GM12872 (cell line): ENCODE results near the gene SCG3.
A peak's percentile ranks its signal among the peaks of the same experiment; 100 is the strongest.

Experiments
- TF ChIP-seq, protein P1 (sequence below): IDR thresholded peaks from 3 replicates; pipeline ENCODE4 v1.5.1; 2011; ENCODE audit warnings: low read depth, mild to moderate bottlenecking, low read length, moderate library complexity; ENCODE audit not compliant: insufficient read depth

SCG3 gene

DNA sequence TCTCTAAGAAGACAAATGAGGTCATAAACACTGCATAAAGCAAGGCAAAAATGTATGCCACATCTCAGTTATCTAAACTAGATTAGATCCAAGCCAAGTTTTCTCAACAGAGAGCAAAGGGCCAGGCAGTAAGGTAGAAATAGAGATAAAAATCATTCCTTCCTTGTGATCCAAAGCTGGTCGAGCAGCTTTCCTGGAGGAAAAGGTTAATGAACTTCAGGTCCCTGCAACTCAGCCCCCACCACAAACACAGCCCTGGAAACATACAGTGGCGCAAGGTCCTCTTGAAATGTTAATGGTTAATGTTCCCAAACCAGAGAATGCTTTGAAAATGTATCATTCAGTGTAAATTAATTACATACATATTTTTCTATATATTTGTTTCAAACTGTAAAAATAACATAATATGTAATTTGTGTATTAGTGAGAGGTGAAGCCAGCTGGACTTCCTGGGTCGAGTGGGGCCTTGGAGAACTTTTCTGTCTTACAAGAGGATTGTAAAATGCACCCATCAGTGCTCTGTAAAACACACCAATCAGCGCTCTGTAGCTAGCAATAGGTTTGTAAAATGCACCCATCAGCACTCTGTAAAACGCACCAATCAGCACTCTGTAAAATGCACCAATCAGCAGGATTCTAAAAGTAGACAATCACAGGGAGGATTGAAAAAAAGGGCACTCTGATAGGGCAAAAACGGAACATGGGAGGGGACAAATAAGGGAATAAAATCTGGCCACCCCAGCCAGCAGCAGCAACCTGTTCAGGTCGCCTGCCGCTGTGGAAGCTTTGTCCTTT is 39.1 kb downstream of the SCG3 start:
- TF ChIP-seq, protein P1, sequence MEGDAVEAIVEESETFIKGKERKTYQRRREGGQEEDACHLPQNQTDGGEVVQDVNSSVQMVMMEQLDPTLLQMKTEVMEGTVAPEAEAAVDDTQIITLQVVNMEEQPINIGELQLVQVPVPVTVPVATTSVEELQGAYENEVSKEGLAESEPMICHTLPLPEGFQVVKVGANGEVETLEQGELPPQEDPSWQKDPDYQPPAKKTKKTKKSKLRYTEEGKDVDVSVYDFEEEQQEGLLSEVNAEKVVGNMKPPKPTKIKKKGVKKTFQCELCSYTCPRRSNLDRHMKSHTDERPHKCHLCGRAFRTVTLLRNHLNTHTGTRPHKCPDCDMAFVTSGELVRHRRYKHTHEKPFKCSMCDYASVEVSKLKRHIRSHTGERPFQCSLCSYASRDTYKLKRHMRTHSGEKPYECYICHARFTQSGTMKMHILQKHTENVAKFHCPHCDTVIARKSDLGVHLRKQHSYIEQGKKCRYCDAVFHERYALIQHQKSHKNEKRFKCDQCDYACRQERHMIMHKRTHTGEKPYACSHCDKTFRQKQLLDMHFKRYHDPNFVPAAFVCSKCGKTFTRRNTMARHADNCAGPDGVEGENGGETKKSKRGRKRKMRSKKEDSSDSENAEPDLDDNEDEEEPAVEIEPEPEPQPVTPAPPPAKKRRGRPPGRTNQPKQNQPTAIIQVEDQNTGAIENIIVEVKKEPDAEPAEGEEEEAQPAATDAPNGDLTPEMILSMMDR = no peak

DNA sequence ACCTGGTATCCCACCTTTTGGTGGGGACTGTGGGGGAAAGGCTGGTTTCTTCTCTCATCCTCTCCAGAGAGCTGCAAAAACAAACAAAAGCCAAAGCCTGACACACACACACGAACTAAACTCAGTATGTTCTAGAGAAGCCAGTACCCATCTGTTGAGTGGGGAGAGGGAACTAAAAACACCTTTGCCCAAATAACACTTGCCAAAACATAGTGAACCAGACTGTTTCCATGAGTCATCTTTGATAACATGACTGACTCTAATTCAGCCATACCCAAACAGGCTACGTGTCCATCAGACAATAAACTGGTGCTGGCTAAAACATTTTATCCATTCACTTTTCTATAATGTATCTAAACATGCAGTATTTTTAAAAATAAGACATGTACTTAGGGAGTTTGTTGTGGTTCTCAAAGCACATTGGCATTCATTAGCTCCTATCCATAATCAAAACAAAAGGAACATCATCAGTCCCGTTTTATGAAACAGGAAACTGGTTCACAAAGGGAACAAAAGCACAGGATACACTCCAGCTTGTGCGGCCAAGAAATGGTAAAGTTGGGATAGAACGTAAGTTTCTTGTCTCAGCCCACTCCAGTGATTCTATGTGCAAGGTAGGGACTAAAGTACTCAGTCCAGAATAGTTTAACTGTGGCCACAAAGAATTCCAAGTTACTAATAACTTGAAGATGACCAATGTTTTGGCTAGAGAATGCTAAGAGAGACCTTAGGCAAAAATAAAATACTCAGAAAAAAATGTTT is 40.1 kb downstream of the SCG3 start:
- TF ChIP-seq, protein P1 = no peak

DNA sequence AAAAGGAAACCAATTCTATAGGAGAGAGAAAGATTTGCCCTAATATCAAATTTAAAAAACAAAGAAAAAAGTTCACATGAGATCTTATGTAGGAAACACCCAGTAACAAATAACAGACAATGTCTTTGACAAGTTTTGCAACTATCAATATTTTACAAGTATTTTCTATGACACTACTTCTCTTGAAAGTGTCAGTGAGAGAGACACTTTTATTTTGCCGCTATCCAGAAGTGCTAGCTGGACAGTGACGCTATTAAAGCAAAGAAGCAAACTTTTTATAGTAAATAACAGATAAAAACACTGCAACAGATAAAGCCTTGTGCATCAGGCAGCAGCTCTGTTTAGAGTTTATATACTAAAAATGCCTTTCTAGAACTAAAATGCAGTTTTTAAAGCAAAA is 42.9 kb downstream of the SCG3 start:
- TF ChIP-seq, protein P1 = no peak

DNA sequence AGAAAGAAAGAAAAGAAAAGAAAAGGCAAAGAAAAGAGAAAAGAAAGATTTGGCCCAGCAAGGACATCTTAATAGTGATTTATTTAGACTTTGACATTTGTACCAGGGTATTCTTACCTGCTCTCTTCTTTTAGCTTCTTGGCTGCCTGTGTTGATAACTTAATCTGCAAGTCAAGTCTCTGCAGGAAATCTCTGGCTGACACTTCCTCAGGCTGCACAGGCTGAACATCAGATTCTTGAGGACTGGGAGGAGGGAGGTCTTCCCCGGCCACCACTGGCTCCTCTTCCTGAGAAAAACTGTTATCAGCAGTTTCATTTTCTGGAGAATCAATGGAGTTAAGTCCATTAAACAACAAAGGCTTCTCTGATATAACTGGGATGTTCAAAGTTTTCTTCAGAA is 43.4 kb downstream of the SCG3 start:
- TF ChIP-seq, protein P1 = no peak

DNA sequence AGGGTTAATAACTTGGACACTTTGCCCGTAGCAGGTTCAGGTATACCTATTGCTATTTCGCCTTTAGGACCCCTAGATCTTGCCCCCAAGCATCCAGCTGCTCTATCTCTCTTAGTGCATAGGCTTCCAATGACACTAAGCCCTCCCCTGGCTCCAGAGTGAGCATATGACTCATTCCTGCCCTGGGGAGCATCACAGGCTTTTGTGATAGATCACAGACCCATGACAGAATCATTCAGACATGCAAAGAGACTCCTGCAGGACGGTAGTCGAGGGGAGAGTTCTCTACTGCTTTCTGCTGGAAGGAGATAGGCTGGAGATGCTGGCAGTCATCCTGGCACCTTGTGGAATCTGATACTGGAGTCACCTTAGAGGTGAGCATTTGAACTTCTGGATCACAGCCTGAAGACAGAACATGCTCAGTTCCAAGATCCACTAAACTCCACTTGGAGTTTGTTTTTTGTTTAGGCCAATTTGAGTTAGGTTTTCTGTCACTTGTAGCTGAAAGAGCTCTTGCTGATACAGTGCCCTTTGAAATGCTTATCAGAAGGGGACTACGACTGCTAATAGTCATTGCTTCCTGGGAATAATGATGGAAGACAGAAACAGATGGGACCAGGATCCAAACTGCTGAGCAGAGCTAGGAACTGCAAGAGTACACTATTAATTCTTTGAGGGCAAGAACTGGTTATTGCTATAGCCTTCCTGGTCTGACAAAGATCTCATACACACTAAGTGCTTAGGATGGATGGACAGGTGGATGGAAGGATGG is 45.2 kb downstream of the SCG3 start:
- TF ChIP-seq, protein P1 = no peak

DNA sequence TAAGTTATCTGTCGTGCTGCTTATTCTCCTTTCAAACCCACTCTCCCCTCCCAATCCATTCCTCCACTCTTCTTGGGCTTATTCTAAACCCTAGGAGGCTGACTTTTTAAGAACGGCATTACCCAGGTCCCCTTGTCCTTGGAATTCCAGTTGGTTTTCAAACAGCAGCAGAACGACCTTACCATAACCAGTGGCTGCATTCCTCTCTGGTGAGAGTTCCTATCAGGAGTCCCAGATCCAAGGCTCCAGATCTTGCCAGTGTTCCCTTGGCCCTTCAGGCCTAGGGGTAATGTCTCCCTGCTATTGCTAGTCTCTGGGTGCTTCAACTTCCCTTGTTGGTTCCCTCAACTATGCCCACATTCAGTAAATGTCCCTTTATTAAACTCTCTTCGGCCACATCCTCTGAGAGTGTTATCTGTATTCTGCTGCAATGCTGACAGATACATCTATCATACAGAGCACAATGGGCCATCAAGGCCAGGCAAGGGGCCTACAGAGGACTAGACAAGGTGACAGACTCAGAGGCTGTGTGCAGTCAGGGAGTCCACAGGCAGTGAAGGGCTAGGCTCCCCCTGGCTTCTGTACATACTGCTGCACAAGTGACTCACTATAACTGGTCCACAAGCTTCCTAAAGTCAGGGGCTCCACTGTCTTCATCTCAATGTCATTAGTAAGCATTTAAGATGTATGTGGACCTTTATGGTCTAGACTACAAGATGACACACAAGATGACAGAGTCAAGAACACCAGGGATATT is 46.0 kb downstream of the SCG3 start:
- TF ChIP-seq, protein P1 = peak; percentile 24; the same call in 1 of the 3 replicates
